ENCODE measurements around the gene LMTK3. TPM values are rescaled to one million over a fixed set of nuclear protein-coding genes. Genes with fewer than 3 reads are reported as not detected.

The LMTK3 gene
- total RNA-seq, 1 donor from 2014 or later = 12.2 TPM

DNA sequence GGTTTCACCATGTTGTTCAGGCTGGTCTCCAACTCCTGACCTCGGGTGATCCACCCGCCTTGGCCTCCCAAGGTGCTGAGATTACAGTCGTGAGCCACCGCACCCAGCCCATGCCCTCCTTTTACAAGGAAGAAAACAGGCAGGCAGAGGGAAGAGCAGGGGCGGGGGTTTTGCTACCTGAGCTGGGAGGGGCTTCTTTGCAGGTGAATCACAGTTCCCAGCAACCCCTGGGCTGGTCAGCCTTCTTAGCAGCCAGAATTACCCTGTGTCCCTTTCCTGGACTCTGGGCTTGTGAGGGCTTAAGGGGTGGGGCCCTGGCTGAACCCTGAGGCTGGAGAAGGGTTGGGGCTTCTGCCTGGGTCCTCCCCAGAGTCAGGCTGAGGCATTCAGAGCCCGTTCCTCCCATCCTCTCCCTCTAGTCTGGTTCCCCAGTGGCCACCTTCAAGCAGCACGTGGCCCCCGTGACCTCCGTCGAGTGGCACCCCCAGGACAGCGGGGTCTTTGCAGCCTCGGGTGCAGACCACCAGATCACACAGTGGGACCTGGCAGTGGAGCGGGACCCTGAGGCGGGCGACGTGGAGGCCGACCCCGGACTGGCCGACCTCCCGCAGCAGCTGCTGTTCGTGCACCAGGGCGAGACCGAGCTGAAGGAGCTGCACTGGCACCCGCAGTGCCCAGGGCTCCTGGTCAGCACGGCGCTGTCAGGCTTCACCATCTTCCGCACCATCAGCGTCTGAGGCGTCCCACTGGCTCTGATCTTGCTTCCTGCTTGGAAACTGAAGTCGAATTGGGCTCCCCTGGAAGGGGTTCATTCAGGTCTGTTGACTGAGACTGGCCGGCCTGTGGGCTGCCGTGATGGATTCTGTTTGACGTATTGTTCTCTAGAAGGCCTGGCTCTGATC, 59.1 kb downstream of the LMTK3 start:
- peaks cover 13% of the 10 kb centered on the region for H3K36me3 Mint-ChIP-seq
- TF ChIP-seq, protein P1, sequence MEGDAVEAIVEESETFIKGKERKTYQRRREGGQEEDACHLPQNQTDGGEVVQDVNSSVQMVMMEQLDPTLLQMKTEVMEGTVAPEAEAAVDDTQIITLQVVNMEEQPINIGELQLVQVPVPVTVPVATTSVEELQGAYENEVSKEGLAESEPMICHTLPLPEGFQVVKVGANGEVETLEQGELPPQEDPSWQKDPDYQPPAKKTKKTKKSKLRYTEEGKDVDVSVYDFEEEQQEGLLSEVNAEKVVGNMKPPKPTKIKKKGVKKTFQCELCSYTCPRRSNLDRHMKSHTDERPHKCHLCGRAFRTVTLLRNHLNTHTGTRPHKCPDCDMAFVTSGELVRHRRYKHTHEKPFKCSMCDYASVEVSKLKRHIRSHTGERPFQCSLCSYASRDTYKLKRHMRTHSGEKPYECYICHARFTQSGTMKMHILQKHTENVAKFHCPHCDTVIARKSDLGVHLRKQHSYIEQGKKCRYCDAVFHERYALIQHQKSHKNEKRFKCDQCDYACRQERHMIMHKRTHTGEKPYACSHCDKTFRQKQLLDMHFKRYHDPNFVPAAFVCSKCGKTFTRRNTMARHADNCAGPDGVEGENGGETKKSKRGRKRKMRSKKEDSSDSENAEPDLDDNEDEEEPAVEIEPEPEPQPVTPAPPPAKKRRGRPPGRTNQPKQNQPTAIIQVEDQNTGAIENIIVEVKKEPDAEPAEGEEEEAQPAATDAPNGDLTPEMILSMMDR (conservative IDR thresholded peaks at IDR 0.05) = no peak
- H3K27me3 Mint-ChIP-seq = no peaks in the 10 kb centered on the region
- H3K27ac Mint-ChIP-seq = peak overlapping the region; percentile 64
- H3K9me3 Mint-ChIP-seq = no peaks in the 10 kb centered on the region
- DNase-seq (ENCODE audit: extremely low spot score, unreplicated experiment) = no peak
- H3K4me3 Mint-ChIP-seq = no peak overlapping the region
- no peaks in the 10 kb centered on the region for H3K4me1 Mint-ChIP-seq (ENCODE audit: unreplicated experiment)

DNA sequence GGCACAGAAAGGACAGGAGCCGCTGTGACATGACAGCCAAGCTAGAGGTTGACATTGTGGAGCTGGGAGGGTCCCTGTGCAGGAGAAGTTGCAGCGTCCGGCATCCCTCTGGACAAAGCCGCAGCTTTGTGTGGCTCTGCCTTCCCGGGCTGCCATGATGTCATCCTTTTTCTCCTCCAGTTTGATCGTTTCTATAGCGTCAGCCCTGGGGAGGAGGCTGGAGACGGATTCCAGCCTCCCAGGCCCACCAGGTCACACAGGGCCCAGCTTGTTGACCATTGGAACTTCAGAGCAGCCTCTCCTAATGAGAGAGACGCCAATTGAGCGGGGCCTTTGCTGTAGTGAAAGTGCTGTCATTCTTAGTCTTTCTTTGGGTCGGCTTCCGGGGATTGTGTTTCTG, 60.0 kb downstream of the LMTK3 start:
- peaks cover 13% of the 10 kb centered on the region for H3K36me3 Mint-ChIP-seq
- no peaks in the 10 kb centered on the region for H3K27me3 Mint-ChIP-seq
- no peak for DNase-seq (ENCODE audit: extremely low spot score, unreplicated experiment)
- H3K27ac Mint-ChIP-seq = no peak overlapping the region
- no peaks in the 10 kb centered on the region for H3K9me3 Mint-ChIP-seq
- no peak overlapping the region for H3K4me3 Mint-ChIP-seq
- TF ChIP-seq, protein P1 (conservative IDR thresholded peaks at IDR 0.05) = no peak
- no peaks in the 10 kb centered on the region for H3K4me1 Mint-ChIP-seq (ENCODE audit: unreplicated experiment)

DNA sequence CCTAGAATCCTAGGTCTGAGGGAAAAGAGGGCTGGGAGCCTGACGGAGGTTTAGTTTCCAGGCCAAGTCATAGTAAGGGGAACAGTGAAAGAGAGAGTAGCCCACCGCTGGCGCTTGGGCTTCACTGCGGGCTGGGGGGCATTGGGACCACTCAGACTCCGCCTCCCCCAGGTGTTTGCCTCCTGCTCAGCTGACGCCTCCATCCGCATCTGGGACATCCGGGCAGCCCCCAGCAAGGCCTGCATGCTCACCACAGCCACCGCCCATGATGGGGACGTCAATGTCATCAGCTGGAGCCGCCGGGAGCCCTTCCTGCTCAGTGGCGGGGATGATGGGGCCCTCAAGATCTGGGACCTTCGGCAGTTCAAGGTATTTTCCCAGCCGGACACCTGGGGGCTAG, 60.8 kb downstream of the LMTK3 start:
- H3K4me1 Mint-ChIP-seq (ENCODE audit: unreplicated experiment) = no peaks in the 10 kb centered on the region
- no peak for DNase-seq (ENCODE audit: extremely low spot score, unreplicated experiment)
- no peaks in the 10 kb centered on the region for H3K9me3 Mint-ChIP-seq
- TF ChIP-seq, protein P1 (conservative IDR thresholded peaks at IDR 0.05) = no peak
- H3K4me3 Mint-ChIP-seq = no peak overlapping the region
- H3K36me3 Mint-ChIP-seq = peaks cover 13% of the 10 kb centered on the region
- no peak overlapping the region for H3K27ac Mint-ChIP-seq
- no peaks in the 10 kb centered on the region for H3K27me3 Mint-ChIP-seq

DNA sequence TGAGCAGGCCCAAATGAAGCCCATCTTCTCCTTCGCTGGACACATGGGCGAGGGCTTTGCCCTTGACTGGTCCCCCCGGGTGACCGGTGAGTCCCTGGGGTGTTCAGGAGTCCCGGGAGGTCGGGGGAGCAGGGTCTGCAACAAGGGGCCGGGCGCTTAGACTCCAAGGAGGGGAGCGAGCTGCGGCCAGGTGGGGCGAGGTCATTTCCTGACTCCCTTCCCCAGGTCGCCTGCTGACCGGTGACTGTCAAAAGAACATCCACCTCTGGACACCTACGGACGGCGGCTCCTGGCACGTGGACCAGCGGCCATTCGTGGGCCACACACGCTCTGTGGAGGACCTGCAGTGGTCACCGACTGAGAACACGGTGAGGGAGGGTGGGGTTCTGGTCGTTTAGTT, 61.2 kb downstream of the LMTK3 start:
- Mint-ChIP-seq H3K27ac (no peak overlapping the region), H3K4me3 (no peak overlapping the region), H3K9me3 (no peaks in the 10 kb centered on the region), H3K36me3 (peaks cover 13% of the 10 kb centered on the region), H3K27me3 (no peaks in the 10 kb centered on the region), H3K4me1 (ENCODE audit: unreplicated experiment) (no peaks in the 10 kb centered on the region)
- DNase-seq (ENCODE audit: extremely low spot score, unreplicated experiment) = no peak
- TF ChIP-seq, protein P1 (conservative IDR thresholded peaks at IDR 0.05) = no peak

DNA sequence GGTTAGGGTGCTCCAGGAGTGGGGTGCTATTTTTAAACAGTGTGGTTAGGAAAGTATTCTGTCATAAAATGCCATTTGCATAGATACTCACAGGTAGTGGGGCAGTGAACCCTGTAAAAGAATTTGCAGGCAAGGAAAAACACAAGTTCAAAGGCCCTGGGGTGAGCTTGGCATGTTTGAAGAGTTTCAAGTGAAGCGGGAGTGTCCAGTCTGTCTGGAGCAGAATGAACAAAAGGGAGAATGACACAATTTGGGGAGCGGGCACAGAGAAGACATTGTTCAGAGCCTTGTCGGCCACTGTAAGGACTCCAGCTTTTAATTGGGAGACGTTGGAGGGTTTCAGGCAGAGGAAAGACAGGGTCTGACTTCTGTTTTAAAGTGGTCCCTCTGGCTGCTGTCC, 63.1 kb downstream of the LMTK3 start:
- no peaks in the 10 kb centered on the region for H3K9me3 Mint-ChIP-seq
- peaks cover 10% of the 10 kb centered on the region for H3K4me1 Mint-ChIP-seq (ENCODE audit: unreplicated experiment)
- H3K36me3 Mint-ChIP-seq = peaks cover 7% of the 10 kb centered on the region
- TF ChIP-seq, protein P1 (conservative IDR thresholded peaks at IDR 0.05) = no peak
- DNase-seq (ENCODE audit: extremely low spot score, unreplicated experiment) = no peak
- no peaks in the 10 kb centered on the region for H3K27me3 Mint-ChIP-seq
- H3K4me3 Mint-ChIP-seq = no peak overlapping the region
- H3K27ac Mint-ChIP-seq = no peak overlapping the region

All from type B pancreatic cell (in vitro differentiated cells).